ENCODE results near the gene OGDHL.

The OGDHL gene

GRCh38 chr10:49737474-49738201 is 24.5 kb downstream of the OGDHL start:
- no peak for DNase-seq (ENCODE audit: low spot score)

GRCh38 chr10:49736564-49737113 is 25.5 kb downstream of the OGDHL start:
- in situ Hi-C loops (cut with MboI; ENCODE audit: low sequenced_read_pairs, unreplicated experiment): no loop called here
- DNase-seq (ENCODE audit: low spot score): peak; percentile 27
- TF ChIP-seq CTCF (IDR thresholded peaks at IDR 0.05; ENCODE audit: borderline replicate concordance, control extremely low read depth, extremely low read depth, insufficient read depth, missing control alignments): no peak

More at GRCh38 chr10:49737474-49738201, 24.5 kb downstream of the OGDHL start:
- no peak for TF ChIP-seq CTCF (IDR thresholded peaks at IDR 0.05; ENCODE audit: borderline replicate concordance, control extremely low read depth, extremely low read depth, insufficient read depth, missing control alignments)
- in situ Hi-C loops (cut with MboI; ENCODE audit: low sequenced_read_pairs, unreplicated experiment): no loop called here

- TF ChIP-seq CTCF (IDR thresholded peaks at IDR 0.05; ENCODE audit: borderline replicate concordance, control extremely low read depth, extremely low read depth, insufficient read depth, missing control alignments): no peak
- in situ Hi-C loops (cut with MboI; ENCODE audit: low sequenced_read_pairs, unreplicated experiment): no loop called here
- DNase-seq (ENCODE audit: low spot score): peak; percentile 22
Observed at GRCh38 chr10:49735848-49736563, 26.1 kb downstream of the OGDHL start.

- no peak for DNase-seq (ENCODE audit: low spot score)
- in situ Hi-C loops (cut with MboI; ENCODE audit: low sequenced_read_pairs, unreplicated experiment): no loop called here
- no peak for TF ChIP-seq CTCF (IDR thresholded peaks at IDR 0.05; ENCODE audit: borderline replicate concordance, control extremely low read depth, extremely low read depth, insufficient read depth, missing control alignments)
Observed at GRCh38 chr10:49735161-49735560, 27.0 kb downstream of the OGDHL start.

DNA sequence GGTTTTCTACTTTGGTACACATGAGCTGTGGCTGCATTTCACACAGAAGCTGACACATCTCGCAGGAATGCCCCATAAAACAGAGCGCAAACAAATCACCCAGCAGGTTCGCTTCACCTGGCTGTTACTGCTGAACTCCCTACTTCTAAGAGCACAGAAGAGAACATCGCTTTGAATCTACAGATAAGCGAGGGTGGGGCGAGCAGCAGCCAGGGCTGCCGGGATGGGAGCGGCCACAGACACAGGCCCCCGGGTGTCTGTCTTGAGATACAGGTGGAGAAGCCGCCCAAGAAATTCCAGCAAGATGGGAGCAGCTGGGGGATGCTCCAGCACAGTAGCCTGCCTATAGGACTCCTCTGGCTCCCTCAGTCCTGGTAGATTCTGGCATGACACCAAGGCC is 27.4 kb downstream of the OGDHL start:
- in situ Hi-C loops (cut with MboI; ENCODE audit: low sequenced_read_pairs, unreplicated experiment): no loop called here
- no peak for TF ChIP-seq CTCF (IDR thresholded peaks at IDR 0.05; ENCODE audit: borderline replicate concordance, control extremely low read depth, extremely low read depth, insufficient read depth, missing control alignments)
- DNase-seq (ENCODE audit: low spot score): peak; percentile 20

- peak; percentile 1 for DNase-seq (ENCODE audit: low spot score)
- TF ChIP-seq CTCF (IDR thresholded peaks at IDR 0.05; ENCODE audit: borderline replicate concordance, control extremely low read depth, extremely low read depth, insufficient read depth, missing control alignments): no peak
- in situ Hi-C loops (cut with MboI; ENCODE audit: low sequenced_read_pairs, unreplicated experiment): no loop called here
Observed at GRCh38 chr10:49733866-49734265, 28.3 kb downstream of the OGDHL start.
